Measurements from ENCODE around the gene NDUFS4.

- no peak for TF ChIP-seq CTCF (IDR thresholded peaks at IDR 0.05; ENCODE audit: low read depth, low read length)
- TF ChIP-seq EZH2phosphoT487 (IDR thresholded peaks at IDR 0.05; ENCODE audit: low read depth) = no peak
These were observed 70.8 kb downstream of the NDUFS4 start for GRCh38 chr5:53631251-53631650.

Measured in OCI-LY3 (cell line).